HEK293 (cell line): Measurements from ENCODE around the gene SLC25A6.

Experiments
- CTCF ChIP-seq: fragments of 450-650 bp; formaldehyde crosslinking; IDR thresholded peaks from 2 replicates; pipeline ENCODE4 v1.5.1; 2016; ENCODE audit warnings: missing biosample characterization, missing genetic modification characterization
- PRDM1 ChIP-seq: fragments of 450-650 bp; formaldehyde crosslinking; IDR thresholded peaks from 2 replicates; pipeline ENCODE4; 2016; ENCODE audit warnings: missing biosample characterization, missing genetic modification characterization
- REPIN1 ChIP-seq: fragments of 450-650 bp; formaldehyde crosslinking; IDR thresholded peaks from 2 replicates; pipeline ENCODE4 v1.5.1; 2017; ENCODE audit warnings: missing biosample characterization, missing genetic modification characterization, low read depth
- SCRT1 ChIP-seq: fragments of 450-650 bp; formaldehyde crosslinking; IDR thresholded peaks from 2 replicates; pipeline ENCODE4 v1.5.1; 2016; ENCODE audit warnings: missing biosample characterization, missing genetic modification characterization, borderline replicate concordance
- ZBTB49 ChIP-seq: fragments of 450-650 bp; formaldehyde crosslinking; IDR thresholded peaks from 2 replicates; pipeline ENCODE4 v1.5.1; 2016; ENCODE audit warnings: missing biosample characterization, missing genetic modification characterization, low read depth
- ZNF133 ChIP-seq: fragments of 450-650 bp; formaldehyde crosslinking; IDR thresholded peaks from 2 replicates; pipeline ENCODE4 v1.5.1; 2016; ENCODE audit warnings: missing biosample characterization, missing genetic modification characterization
- ZNF175 ChIP-seq: fragments of 450-650 bp; formaldehyde crosslinking; IDR thresholded peaks from 2 replicates; pipeline ENCODE4 v1.5.1; 2016; ENCODE audit warnings: missing biosample characterization, missing genetic modification characterization
- ZNF350 ChIP-seq: fragments of 450-650 bp; formaldehyde crosslinking; IDR thresholded peaks from 2 replicates; pipeline ENCODE4 v1.5.0; 2017; ENCODE audit warnings: missing biosample characterization, mild to moderate bottlenecking, missing genetic modification characterization
- ZNF704 ChIP-seq: fragments of 450-650 bp; formaldehyde crosslinking; IDR thresholded peaks from 2 replicates; pipeline ENCODE4 v1.5.1; 2016; ENCODE audit warnings: missing biosample characterization, missing genetic modification characterization

GRCh38 chrX:1407035-1407434 lies 15.1 kb upstream of the SLC25A6 start:
- TF ChIP-seq ZNF704 (tag by site-specific recombination), result no peak
- TF ChIP-seq PRDM1, result no peak
- TF ChIP-seq ZNF133 (tag by site-specific recombination), result no peak
- TF ChIP-seq ZNF175 (tag by site-specific recombination), result no peak
- TF ChIP-seq CTCF, result no peak
- no peak for TF ChIP-seq ZNF350 (tag by site-specific recombination)
- TF ChIP-seq ZBTB49 (tag by site-specific recombination), result no peak
- TF ChIP-seq SCRT1 (tag by site-specific recombination), result no peak
- TF ChIP-seq REPIN1 (tag by site-specific recombination), result no peak
